NCI-H69 (cell line): Measurements from ENCODE around the gene PTPRN2.
"Not testable (repeated sequence)": the region's sequence is repeated elsewhere in the genome, so short reads cannot be mapped to it uniquely, and the experiment has no call there.

Experiments
- DNase-seq: peaks from one replicate; lab custom pipeline; 2025; lab: John Stamatoyannopoulos, UW

The PTPRN2 gene

GRCh38 chr7:157928171-157928794 lies 659.3 kb downstream of the PTPRN2 start:
- no peak for DNase-seq

GRCh38 chr7:157927313-157927925 lies 660.2 kb downstream of the PTPRN2 start:
- no peak for DNase-seq

GRCh38 chr7:157926521-157927150 lies 661.0 kb downstream of the PTPRN2 start:
- DNase-seq = no peak

GRCh38 chr7:157926107-157926506 lies 661.5 kb downstream of the PTPRN2 start:
- DNase-seq = no peak

- DNase-seq = no peak
Measured at GRCh38 chr7:157925383-157925875, 662.2 kb downstream of the PTPRN2 start.

GRCh38 chr7:157923903-157924630 lies 663.6 kb downstream of the PTPRN2 start:
- no peak for DNase-seq

- no peak for DNase-seq
Measured at GRCh38 chr7:157922576-157922975, 665.0 kb downstream of the PTPRN2 start.

- no peak for DNase-seq
Measured at GRCh38 chr7:157918326-157919080, 669.1 kb downstream of the PTPRN2 start.

GRCh38 chr7:157916946-157917640 lies 670.5 kb downstream of the PTPRN2 start:
- no peak for DNase-seq

- DNase-seq = no peak
Measured at GRCh38 chr7:157910446-157910845, 677.2 kb downstream of the PTPRN2 start.

GRCh38 chr7:157910045-157910444 lies 677.6 kb downstream of the PTPRN2 start:
- not testable (repeated sequence) for DNase-seq

- no peak for DNase-seq
Measured at GRCh38 chr7:157909370-157909769, 678.3 kb downstream of the PTPRN2 start.

GRCh38 chr7:157908006-157908782 lies 679.4 kb downstream of the PTPRN2 start:
- DNase-seq = no peak

- DNase-seq = no peak
Measured at GRCh38 chr7:157907091-157907490, 680.5 kb downstream of the PTPRN2 start.

- DNase-seq = no peak
Measured at GRCh38 chr7:157906583-157906982, 681.0 kb downstream of the PTPRN2 start.

GRCh38 chr7:157905651-157906461 lies 681.8 kb downstream of the PTPRN2 start:
- DNase-seq = peak; percentile 85

- no peak for DNase-seq
Measured at GRCh38 chr7:157904866-157905570, 682.6 kb downstream of the PTPRN2 start.

GRCh38 chr7:157904211-157904865 lies 683.3 kb downstream of the PTPRN2 start:
- DNase-seq = no peak
